Trophoblast cell (in vitro differentiated cells and primary cell): ENCODE results near the gene EEF1G.

Experiments used
- DNase-seq, 2 donors: peaks; one replicate each; pipeline ENCODE4 v3.0.0-alpha.2; 2016
- H2AFZ ChIP-seq: 2 replicates; pipeline ENCODE4 v1.6.1; 2013; ENCODE audit warnings: low read length, moderate library complexity, mild to moderate bottlenecking; ENCODE audit not compliant: insufficient read depth, poor library complexity
- H2AK5ac ChIP-seq: 2 replicates; pipeline ENCODE4 v1.6.1; 2013; ENCODE audit warnings: mild to moderate bottlenecking, low read length
- H2BK120ac ChIP-seq: 2 replicates; pipeline ENCODE4 v1.6.1; 2013; ENCODE audit warnings: low read length, mild to moderate bottlenecking, moderate library complexity; ENCODE audit not compliant: insufficient read depth, poor library complexity
- H2BK12ac ChIP-seq: 2 replicates; pipeline ENCODE4 v1.6.1; 2013; ENCODE audit warnings: mild to moderate bottlenecking, low read length, moderate library complexity
- H2BK5ac ChIP-seq: 2 replicates; pipeline ENCODE4 v1.6.1; 2013; ENCODE audit warnings: low read length, low read depth, moderate library complexity, mild to moderate bottlenecking; ENCODE audit not compliant: poor library complexity
- H3K14ac ChIP-seq: 2 replicates; pipeline ENCODE4 v1.6.1; 2013; ENCODE audit warnings: mild to moderate bottlenecking, low read length
- H3K18ac ChIP-seq: 2 replicates; pipeline ENCODE4 v1.6.1; 2013; ENCODE audit warnings: mild to moderate bottlenecking, low read length
- H3K23ac ChIP-seq: 2 replicates; pipeline ENCODE4 v1.6.1; 2013; ENCODE audit warnings: low read length
- H3K27ac ChIP-seq: 2 replicates; pipeline ENCODE4 v1.5.1; 2013; ENCODE audit warnings: low read depth, mild to moderate bottlenecking, inconsistent platforms, low read length, moderate library complexity
- H3K27me3 ChIP-seq: 2 replicates; pipeline ENCODE4 v1.6.1; 2013; ENCODE audit warnings: inconsistent platforms, mild to moderate bottlenecking, low read length, moderate library complexity; ENCODE audit not compliant: insufficient read depth
- H3K36me3 ChIP-seq, 2 experiments: 1 replicate in 1 of 2; 2 replicates in 1 of 2; pipeline ENCODE4 v1.6.1; 2013; ENCODE audit warnings: low read length in 2 of 2, mild to moderate bottlenecking in 2 of 2, moderate library complexity in 1 of 2; ENCODE audit not compliant: insufficient read depth in 2 of 2, control insufficient read depth in 1 of 2
- H3K4ac ChIP-seq: 2 replicates; pipeline ENCODE4 v1.6.1; 2013; ENCODE audit warnings: low read depth, mild to moderate bottlenecking, low read length, moderate library complexity
- H3K4me1 ChIP-seq, 2 experiments: 1 replicate in 1 of 2; 2 replicates in 1 of 2; pipeline ENCODE4 v1.6.1; 2013; ENCODE audit warnings: low read length in 2 of 2, mild to moderate bottlenecking in 2 of 2, moderate library complexity in 1 of 2; ENCODE audit not compliant: insufficient read depth in 2 of 2, control insufficient read depth in 1 of 2
- H3K4me2 ChIP-seq: 2 replicates; pipeline ENCODE4 v1.6.1; 2013; ENCODE audit warnings: inconsistent platforms, mild to moderate bottlenecking, low read length, moderate library complexity
- H3K4me3 ChIP-seq: 2 replicates; pipeline ENCODE4 v1.5.1; 2013; ENCODE audit warnings: mild to moderate bottlenecking, low read depth, low read length, inconsistent platforms
- H3K79me1 ChIP-seq: one replicate; pipeline ENCODE4 v1.6.1; 2013; ENCODE audit warnings: low read length
- H3K79me2 ChIP-seq: 2 replicates; pipeline ENCODE4 v1.6.1; 2013; ENCODE audit warnings: low read length, mild to moderate bottlenecking; ENCODE audit not compliant: control insufficient read depth, insufficient read depth, poor library complexity
- H3K9ac ChIP-seq: 2 replicates; pipeline ENCODE4 v1.6.1; 2013; ENCODE audit warnings: mild to moderate bottlenecking, low read length
- H3K9me3 ChIP-seq: 2 replicates; pipeline ENCODE4 v1.6.1; 2013; ENCODE audit warnings: low read depth, mild to moderate bottlenecking, control low read depth, inconsistent platforms, low read length; ENCODE audit not compliant: insufficient read depth
- H4K12ac ChIP-seq: 2 replicates; pipeline ENCODE4 v1.6.1; 2013; ENCODE audit warnings: low read depth, mild to moderate bottlenecking, low read length, moderate library complexity
- H4K8ac ChIP-seq: 2 replicates; pipeline ENCODE4 v1.6.1; 2013; ENCODE audit warnings: low read depth, mild to moderate bottlenecking, low read length, moderate library complexity
- H4K91ac ChIP-seq: one replicate; pipeline ENCODE4 v1.6.1; 2013; ENCODE audit warnings: low read depth, mild to moderate bottlenecking, low read length, moderate library complexity
- WGBS: extraction: QIAGEN DNeasy Blood & Tissue Kit; methylation state at CpG from one replicate; pipeline ENCODE4 v1.1.7; 2013; ENCODE audit warnings: missing lambda C conversion rate; ENCODE audit not compliant: insufficient read length, insufficient coverage; ENCODE audit errors: extremely low coverage; 5-methylcytosine and 5-hydroxymethylcytosine counted together

The EEF1G gene

DNA sequence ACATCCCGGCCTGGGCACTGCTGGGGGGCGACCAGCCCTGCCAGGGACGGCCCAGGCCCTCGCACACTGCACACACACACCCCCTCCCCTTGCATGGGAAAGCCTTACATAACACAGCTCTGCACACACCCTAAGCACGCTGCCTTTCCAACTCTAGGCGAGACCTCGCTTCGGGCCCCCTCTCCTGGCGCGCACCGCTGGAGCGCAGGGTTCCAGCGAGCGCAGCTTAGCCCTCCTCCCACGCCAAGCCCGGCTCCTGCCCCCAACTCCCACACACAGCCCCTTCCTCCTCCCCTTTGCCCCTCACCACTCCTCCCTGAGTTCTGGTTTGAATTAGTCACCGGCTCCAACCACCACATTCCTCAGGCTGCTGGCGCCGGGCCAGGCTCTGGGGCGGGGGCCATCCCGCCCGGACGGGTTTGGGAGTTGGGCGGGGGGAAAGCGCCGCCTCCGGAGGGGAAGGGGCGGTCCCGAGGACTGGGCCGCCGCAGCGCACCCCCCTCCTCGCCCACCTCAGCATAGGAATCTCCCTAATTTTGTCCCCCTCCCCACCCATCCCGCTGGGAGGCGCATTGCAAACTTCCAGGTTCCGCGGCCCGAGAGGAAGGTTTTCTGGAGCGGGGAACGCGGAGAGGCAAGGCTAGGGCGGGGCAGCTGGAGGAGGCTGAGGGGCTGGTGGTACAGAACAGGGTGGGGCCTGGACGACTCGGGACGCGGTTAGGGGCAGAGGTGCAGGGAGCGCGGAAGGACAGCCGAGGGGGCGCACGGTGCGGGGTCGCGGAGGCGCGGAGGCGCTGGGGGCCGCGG, 28.1 kb downstream of the EEF1G start:
- peak overlapping the region; percentile 94 for H2AK5ac ChIP-seq
- H3K4me2 ChIP-seq = peak overlapping the region; percentile 65
- peak overlapping the region; percentile 99 for H3K18ac ChIP-seq
- no peaks in the 10 kb centered on the region for H3K27me3 ChIP-seq
- H3K9ac ChIP-seq = peak overlapping the region; percentile 97
- peak; percentile 85 to 88 for DNase-seq
- H3K23ac ChIP-seq = peak overlapping the region; percentile 90
- peak overlapping the region; percentile 93 for H4K8ac ChIP-seq
- H3K14ac ChIP-seq = peak overlapping the region; percentile 99
- peak overlapping the region; percentile 98 for H2BK120ac ChIP-seq
- no CpG with 5 or more reads among the region's 59 CpGs for WGBS
- peaks cover 68% of the 10 kb centered on the region for H3K79me2 ChIP-seq
- H4K12ac ChIP-seq = peak overlapping the region; percentile 89
- peak overlapping the region; percentile 98 for H4K91ac ChIP-seq
- peak overlapping the region; percentile 74 for H2AFZ ChIP-seq
- H3K79me1 ChIP-seq = peaks cover 50% of the 10 kb centered on the region
- peak overlapping the region; percentile 99 for H2BK5ac ChIP-seq
- peak overlapping the region; percentile 96 for H3K4me3 ChIP-seq
- peak overlapping the region; percentile 100 for H3K4ac ChIP-seq
- H3K27ac ChIP-seq = peak overlapping the region; percentile 98
- H3K4me1 ChIP-seq = peaks cover 29 to 33% of the 10 kb centered on the region in 2 experiments
- peaks cover 30 to 31% of the 10 kb centered on the region in 2 experiments for H3K36me3 ChIP-seq
- peak overlapping the region; percentile 72 for H2BK12ac ChIP-seq
- H3K9me3 ChIP-seq = peaks cover 6% of the 10 kb centered on the region

DNA sequence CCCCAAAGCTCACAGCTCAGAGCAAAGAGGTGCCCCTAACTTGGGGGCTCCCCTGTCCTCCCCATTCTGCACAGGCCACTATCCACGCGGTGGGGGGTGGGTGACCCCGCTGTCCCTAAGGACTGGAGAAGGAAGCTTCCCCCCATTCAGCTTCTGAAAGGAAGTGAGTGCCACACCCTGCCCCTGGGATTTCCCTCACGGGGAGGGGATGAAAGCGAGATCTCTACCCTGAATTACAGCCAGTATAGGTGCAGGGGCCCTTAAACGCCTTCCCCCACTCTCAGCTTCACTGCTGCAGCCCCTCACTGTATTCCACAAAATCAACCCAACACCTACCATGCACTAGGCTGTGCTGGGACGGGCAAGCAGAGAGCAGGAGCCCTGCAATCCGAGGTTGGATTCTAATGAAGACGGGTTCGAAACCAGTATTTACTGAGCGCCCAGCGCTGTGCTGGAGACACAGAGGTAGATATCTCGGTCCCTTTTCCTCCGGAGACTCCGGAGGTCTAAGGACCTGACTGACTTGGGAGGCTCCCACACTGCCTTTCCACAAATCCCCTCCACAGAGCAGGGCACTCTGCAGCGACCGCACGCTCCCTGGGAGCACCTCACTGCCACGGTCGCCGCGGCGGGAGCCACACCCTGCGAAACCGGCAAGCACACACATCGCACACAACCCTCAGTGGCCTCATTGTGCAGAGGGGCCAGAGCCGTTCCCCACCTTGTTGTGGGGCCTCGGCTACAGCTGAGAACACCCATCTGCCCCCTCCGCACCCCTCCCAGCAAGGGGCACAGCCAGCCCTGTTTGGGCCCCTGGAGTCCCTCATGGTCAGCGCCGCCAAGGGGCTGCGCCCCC, 28.9 kb downstream of the EEF1G start:
- Histone ChIP-seq H2AFZ (peak overlapping the region; percentile 61), H4K91ac (peak overlapping the region; percentile 92), H3K9me3 (peaks cover 6% of the 10 kb centered on the region), H2AK5ac (peak overlapping the region; percentile 78), H3K27ac (peak overlapping the region; percentile 98), H2BK120ac (peak overlapping the region; percentile 97), H3K27me3 (no peaks in the 10 kb centered on the region), H2BK5ac (peak overlapping the region; percentile 99), H3K18ac (peak overlapping the region; percentile 99), H3K9ac (peak overlapping the region; percentile 97), H3K4ac (peak overlapping the region; percentile 100), H2BK12ac (peak overlapping the region; percentile 72), H3K79me1 (peaks cover 50% of the 10 kb centered on the region), H3K79me2 (peaks cover 74% of the 10 kb centered on the region), H3K4me1 (peaks cover 35 to 40% of the 10 kb centered on the region in 2 experiments), H4K12ac (peak overlapping the region; percentile 59), H4K8ac (peak overlapping the region; percentile 93), H3K4me2 (peak overlapping the region; percentile 63), H3K14ac (peak overlapping the region; percentile 99), H3K4me3 (peak overlapping the region; percentile 96), H3K23ac (peak overlapping the region; percentile 90), H3K36me3 (peaks cover 33 to 34% of the 10 kb centered on the region in 2 experiments)
- peak in 1 of 2 donors; percentile 28 for DNase-seq
- WGBS = no CpG with 5 or more reads among the region's 32 CpGs

DNA sequence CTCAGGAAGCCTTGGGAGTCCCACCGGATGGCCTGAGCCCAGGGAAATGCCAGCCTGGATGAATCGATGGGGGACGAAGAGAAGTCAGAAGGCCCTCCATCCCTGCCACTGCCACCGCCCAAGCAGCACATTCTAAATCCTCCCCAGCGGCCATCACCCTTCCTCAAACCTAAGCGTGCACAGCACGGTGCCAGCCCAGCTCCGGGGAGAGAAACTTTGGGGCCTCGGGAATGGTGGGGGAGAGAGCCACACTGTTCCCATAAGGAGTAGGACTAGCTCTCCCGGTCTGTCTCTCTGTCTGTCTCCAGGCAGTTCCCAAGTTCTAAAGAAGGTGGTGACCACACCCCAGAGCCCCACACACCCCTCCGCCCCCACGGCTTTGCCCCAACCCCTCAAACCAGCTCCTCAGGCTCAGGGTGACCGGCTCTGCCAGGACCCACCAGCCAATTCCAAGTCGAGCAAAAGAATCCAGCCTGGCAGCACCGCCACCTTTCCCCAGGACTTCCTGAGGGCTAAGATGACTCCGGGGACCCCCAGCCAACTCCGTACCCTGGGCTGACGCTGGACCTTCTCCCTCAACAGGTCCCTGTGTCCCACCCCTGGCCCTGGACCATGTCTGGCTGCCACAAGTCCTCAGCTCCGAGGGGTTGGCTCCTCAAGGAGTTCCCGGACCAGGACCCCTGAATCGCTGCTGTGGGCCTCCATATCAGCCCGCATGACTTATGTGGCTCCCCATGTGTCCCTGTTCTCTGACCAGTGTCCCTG, 29.8 kb downstream of the EEF1G start:
- Histone ChIP-seq H3K4me2 (peak overlapping the region; percentile 63), H3K27ac (peak overlapping the region; percentile 98), H2AFZ (no peak overlapping the region), H3K9me3 (peaks cover 6% of the 10 kb centered on the region), H3K9ac (peak overlapping the region; percentile 97), H3K4ac (peak overlapping the region; percentile 100), H4K8ac (peak overlapping the region; percentile 93), H3K23ac (peak overlapping the region; percentile 28), H3K4me1 (peaks cover 40 to 48% of the 10 kb centered on the region in 2 experiments), H3K14ac (peak overlapping the region; percentile 99), H3K18ac (peak overlapping the region; percentile 99), H2BK120ac (peak overlapping the region; percentile 97), H3K36me3 (peaks cover 41 to 42% of the 10 kb centered on the region in 2 experiments), H4K91ac (peak overlapping the region; percentile 92), H2BK5ac (peak overlapping the region; percentile 99), H3K79me2 (peaks cover 83% of the 10 kb centered on the region), H3K4me3 (peak overlapping the region; percentile 96), H4K12ac (peak overlapping the region; percentile 37), H2AK5ac (peak overlapping the region; percentile 78), H3K27me3 (no peaks in the 10 kb centered on the region), H2BK12ac (peak overlapping the region; percentile 61), H3K79me1 (peaks cover 54% of the 10 kb centered on the region)
- no CpG with 5 or more reads among the region's 22 CpGs for WGBS
- peak in 1 of 2 donors; percentile 25 for DNase-seq
